Brain microvascular endothelial cell (primary cell): ENCODE data around the gene HNF1A.

Experiments
- DNase-seq: peaks from one replicate; pipeline ENCODE4 v3.0.0-alpha.2; 2020
- H3K27ac ChIP-seq: fragments of 250-450 bp; sonication (Bioruptor Pico); 2 replicates; pipeline ENCODE4 v1.5.1; 2020; ENCODE audit warnings: mild to moderate bottlenecking, moderate library complexity
- H3K27me3 ChIP-seq: fragments of 250-450 bp; sonication (Bioruptor Pico); replicated peaks from 2 replicates; pipeline ENCODE4 v1.5.1; 2020; ENCODE audit warnings: mild to moderate bottlenecking
- H3K36me3 ChIP-seq: fragments of 250-450 bp; sonication (Bioruptor Pico); replicated peaks from 2 replicates; pipeline ENCODE4 v1.5.1; 2020; ENCODE audit warnings: mild to moderate bottlenecking
- H3K4me3 ChIP-seq: 2 replicates; pipeline ENCODE4 v1.5.1; 2011; ENCODE audit warnings: low read depth, mild to moderate bottlenecking, control low read depth, low read length, moderate library complexity
- CTCF ChIP-seq: IDR thresholded peaks from 2 replicates; pipeline ENCODE4 v1.5.1; 2011; ENCODE audit warnings: low read depth, mild to moderate bottlenecking, moderate library complexity, low read length, control low read depth, inconsistent platforms; ENCODE audit errors: missing control alignments
- in situ Hi-C: cut with HindIII; loops from 2 replicates; pipeline ENCODE4 v1.10.0; 2017; ENCODE audit warnings: low sequenced_read_pairs, low pct_ligation_motif_present

HNF1A gene

GRCh38 chr12:120978296-120979219 lies at the start of gene HNF1A:
Gene HNF1A (plus strand): TSS chr12:120978543. CDS start chr12:120978769, 226 bp downstream.
- no peak for TF ChIP-seq CTCF
- H3K4me3 ChIP-seq: no peak within 1 kb of the TSS
- in situ Hi-C loops: no loop called here
- DNase-seq: no peak
- H3K27ac ChIP-seq: no peak within 1 kb of the TSS
- no peaks in the 10 kb centered on the region for H3K27me3 ChIP-seq
- no peaks in the 10 kb centered on the region for H3K36me3 ChIP-seq

DNA sequence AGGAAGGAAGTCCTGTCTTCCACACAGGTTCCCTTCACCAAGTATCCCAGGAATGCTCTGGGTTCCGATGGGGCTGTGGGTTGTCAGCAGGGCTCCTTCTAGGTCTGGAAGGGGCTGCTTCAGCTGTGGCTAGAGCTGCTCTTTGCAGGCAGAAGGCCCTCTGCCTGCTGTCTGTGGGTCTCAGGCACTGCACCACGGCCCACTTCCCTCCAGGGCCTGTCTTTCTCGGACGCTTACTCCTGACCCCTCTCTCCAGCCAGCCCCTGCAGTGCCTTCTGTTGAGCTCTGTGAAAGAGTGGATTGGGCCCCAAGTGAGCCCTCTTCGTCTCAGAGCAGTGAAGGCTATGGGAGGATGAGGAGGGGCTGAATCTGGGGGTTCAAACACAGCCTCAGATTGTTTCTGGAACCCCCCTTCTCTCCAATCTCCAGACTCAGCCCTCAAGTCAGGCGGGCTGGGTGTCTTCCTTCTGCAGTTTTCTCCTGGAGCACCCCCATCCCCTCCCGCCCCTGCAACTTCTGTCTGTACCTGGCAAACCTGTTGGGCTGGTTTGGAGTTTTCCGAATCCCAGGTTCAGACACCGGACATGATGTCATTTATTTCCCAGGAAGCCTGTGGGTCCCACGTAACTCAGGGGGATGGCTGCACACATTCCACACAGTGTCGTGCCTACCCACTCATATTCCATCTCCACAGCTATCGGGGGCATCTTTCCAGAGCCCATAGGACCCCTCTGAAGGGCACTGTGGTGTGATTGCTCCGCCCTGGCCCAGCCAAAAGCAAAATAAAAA lies 49.3 kb upstream of the HNF1A start:
- Histone ChIP-seq H3K27me3 (no peaks in the 10 kb centered on the region), H3K27ac (no peak overlapping the region), H3K36me3 (no peaks in the 10 kb centered on the region), H3K4me3 (no peak overlapping the region)
- TF ChIP-seq CTCF: no peak
- in situ Hi-C loops: no loop called here
- DNase-seq: no peak

DNA sequence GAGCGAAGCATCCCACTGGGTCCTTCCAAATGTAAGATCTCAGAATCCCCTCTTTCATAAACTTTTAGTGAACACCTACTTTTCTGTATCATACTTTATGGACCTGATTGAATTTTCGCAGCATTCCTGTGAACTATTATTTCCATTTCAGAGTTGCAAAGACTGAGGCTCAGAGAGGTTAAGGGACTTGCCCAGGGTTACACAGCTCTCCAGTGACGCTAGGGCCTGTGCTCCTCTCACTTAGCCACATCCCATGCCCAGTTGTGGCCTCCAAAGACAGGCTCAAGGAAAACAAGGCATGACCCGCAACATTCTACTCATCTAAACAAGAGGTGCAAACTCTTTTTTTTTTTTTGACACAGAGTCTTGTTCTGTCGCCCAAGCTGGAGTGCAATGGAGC lies 48.3 kb upstream of the HNF1A start:
- TF ChIP-seq CTCF: no peak
- Histone ChIP-seq H3K4me3 (no peak overlapping the region), H3K27me3 (no peaks in the 10 kb centered on the region), H3K36me3 (no peaks in the 10 kb centered on the region), H3K27ac (no peak overlapping the region)
- in situ Hi-C loops: no loop called here
- no peak for DNase-seq

DNA sequence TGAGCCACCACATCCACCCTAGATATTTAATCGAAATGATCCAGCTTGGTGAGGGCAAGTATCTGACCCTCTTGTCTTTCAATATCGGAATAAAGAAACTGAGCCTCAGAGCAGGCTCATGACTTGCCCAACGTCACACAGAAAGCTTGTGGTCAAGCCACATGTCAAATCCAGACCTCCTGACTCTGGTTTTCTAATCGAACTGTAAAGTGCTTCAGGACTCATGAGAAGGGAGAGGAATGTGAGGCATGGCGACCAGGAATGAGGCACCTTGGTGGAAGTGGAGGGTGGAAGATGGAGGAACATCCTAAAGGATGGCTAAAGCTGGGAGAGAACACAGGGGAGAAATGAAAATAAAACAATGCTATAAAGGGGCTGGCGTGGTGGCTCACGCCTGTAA lies 46.3 kb upstream of the HNF1A start:
- Histone ChIP-seq H3K27me3 (no peaks in the 10 kb centered on the region), H3K36me3 (no peaks in the 10 kb centered on the region), H3K27ac (no peak overlapping the region), H3K4me3 (no peak overlapping the region)
- DNase-seq: no peak
- in situ Hi-C loops: no loop called here
- no peak for TF ChIP-seq CTCF

DNA sequence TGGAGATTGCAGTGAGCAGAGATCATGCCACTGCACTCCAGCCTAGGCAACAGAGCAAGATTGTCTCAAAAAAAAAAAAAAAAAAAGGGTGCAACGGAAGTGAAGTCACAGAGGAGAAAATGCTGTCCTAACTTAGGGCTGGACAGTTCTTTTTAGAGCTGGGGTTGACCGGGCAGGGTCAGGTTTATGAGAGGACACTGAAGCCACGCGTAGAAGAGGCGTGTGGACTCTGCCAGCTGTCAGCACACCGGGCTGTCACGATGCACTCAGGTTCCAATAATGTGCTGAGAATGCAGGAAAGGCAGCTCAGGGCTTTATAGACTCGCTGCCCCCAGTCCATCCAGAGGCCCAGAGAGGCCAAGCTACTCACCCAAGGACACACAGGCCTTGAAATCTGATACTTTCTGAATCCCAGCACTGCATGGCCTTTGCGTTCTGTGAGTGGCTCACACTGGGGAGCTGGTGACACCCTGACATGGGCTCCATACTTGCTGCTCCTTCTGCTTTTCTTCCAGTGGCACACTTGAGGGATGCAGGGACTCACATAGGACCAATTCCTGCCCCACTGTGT lies 45.3 kb upstream of the HNF1A start:
- DNase-seq: no peak
- no peak for TF ChIP-seq CTCF
- H3K36me3 ChIP-seq: no peaks in the 10 kb centered on the region
- H3K4me3 ChIP-seq: no peak overlapping the region
- no peak overlapping the region for H3K27ac ChIP-seq
- in situ Hi-C loops: no loop called here
- no peaks in the 10 kb centered on the region for H3K27me3 ChIP-seq
